HG03135 (cell line): Measurements from ENCODE around the gene AGBL4.

Experiments
- ATAC-seq: cut with Tn5 transposase; IDR thresholded peaks from one replicate; pipeline ENCODE4 v1.9.1; 2021; ENCODE audit warnings: mild to moderate bottlenecking, moderate library complexity; ENCODE audit not compliant: unreplicated experiment

The AGBL4 gene

DNA sequence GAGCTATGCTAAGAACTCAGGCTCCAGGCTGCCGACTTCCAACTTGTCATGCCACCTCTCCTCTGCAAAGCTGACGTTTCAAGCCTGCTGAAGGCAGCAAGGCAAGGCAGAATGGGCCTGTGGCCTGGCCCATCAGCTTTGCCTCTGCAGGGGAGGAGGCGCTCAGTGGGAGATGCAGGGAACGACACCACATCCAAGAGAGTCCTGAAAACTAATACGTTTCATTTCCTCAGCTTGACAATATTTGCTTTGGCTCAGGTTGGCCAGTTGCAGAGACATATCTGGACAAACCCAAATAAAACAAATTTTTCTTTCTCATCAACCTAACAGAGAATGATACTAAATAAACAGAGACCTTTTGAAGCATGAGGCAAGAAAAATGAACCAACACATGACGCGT lies 1282.4 kb downstream of the AGBL4 start:
- no peak for ATAC-seq

DNA sequence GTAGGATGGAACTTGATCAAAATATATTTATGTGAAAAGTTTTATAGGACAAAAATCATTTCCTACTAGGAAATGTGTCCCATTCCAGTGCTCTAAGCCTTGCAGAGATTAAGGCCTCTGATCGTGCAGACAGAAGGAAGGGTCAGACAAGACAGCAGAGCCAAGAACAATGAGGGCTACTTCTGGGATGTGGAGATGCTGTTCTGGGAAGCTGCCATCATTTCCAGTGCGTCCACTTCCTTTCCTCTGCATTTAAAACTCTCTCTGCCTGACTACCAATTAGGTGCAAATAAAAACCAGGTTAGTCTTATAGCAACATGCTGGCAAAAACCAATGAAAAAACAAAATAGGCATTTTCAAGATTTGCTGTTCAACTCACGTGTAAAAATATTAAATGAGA lies 1283.1 kb downstream of the AGBL4 start:
- no peak for ATAC-seq

DNA sequence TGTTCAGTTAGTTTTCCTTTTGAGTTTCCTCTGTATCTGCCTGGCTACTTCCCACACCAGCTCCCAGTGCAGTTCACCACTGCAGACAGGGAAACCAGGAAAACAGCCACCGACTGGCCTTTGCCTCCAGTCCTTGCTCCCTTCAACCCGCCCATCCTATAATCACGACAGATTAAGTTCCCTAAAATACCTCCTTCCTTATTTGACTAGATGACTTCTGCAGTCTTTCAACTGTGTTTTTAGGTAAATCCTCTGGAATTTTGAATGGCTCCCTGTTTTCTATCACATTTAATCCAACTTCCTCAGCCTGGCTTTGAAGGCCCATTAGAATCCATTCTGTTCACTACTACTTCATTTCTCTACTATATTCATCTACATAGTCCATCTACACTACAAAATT lies 1284.7 kb downstream of the AGBL4 start:
- ATAC-seq = no peak

DNA sequence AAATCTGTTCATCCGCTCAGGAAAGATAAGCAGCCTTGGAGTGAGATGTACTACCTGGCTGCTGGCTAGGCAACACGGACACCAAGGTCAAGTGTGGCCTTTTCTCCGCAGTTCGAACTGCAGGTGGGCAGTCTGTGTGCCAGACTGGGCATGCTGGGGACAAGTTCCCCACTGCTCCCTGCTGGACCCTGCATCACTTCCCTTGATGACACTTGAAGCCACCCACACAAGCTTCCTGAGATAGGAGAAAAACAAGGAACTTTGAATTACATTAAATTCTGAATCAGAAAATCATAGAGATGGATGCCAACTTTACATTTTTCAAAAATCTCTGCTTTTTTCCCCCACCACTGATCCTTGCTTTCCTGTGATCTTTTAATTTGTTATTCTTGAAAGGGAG lies 1285.4 kb downstream of the AGBL4 start:
- ATAC-seq = no peak

DNA sequence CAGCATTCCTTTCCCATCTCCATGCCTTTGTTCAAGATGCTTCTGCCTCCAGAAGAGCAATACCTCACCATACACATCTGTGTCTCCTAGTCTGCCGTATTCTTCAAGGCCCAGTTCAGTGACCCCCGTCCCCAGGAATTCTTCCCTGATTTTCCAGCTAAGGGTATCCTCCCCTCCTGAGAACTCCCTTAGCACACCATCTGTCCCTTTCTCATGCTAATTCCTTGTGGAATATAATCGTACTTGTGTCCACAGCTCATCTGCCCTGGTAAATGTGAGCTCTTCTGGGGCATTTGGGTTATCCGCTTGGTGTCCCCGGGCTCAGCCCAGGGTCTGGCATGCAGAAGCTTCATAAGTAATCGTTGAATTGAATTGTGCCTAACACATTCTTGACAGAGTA lies 1288.0 kb downstream of the AGBL4 start:
- ATAC-seq = no peak

DNA sequence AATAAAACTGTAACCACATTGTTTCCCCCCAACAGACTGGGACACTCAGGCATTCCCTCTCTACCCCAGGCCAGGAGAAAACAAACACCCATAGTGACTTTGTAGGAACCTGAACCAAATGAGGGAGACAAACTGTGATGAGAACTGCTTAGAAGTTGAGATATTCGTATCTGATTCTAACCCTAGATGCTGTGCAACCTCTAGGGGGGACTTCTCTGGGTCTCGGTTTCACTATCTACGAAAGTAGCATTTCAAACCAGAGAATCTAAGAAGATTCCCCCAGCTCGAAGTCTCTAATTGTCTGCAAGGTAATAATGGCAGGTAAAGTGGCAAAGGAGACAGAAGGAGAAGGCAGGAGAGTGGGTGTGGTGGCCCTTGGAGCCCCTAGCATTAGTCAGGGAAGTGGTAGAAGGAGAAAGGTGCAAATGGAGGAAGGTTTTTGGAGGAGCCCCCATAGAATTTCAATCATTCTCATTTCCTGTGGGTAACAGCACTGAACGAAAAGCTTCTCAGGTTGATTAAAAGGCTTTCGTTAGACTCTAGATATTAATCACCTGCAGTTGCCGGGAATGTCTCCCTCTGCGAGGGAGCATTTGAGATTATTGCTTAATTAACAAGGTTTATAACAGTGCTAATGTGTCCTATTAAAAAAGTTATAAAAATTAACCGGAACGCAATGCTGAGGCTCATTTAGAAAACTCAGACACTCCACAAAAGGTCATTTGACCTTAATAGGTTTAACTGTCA lies 1293.4 kb downstream of the AGBL4 start:
- peak; percentile 85 for ATAC-seq

DNA sequence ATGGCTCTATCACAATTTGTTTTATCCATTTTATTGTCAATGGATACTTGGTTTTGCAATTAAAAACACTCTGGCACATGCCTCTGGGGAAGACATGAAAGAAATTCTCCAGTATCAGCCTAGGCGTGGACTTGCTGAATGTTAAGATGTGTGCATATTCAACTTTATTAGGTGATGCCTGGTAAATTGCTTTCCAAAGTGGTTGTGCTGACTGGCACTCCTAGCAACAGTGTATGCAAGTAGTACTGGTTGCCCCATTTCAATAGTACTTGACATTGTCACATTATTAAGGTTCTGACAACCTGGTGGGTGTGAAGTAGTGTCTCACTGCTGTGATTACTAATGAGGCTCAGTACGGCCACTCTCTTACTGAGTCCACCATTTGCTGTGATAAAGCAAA lies 1295.2 kb downstream of the AGBL4 start:
- no peak for ATAC-seq

DNA sequence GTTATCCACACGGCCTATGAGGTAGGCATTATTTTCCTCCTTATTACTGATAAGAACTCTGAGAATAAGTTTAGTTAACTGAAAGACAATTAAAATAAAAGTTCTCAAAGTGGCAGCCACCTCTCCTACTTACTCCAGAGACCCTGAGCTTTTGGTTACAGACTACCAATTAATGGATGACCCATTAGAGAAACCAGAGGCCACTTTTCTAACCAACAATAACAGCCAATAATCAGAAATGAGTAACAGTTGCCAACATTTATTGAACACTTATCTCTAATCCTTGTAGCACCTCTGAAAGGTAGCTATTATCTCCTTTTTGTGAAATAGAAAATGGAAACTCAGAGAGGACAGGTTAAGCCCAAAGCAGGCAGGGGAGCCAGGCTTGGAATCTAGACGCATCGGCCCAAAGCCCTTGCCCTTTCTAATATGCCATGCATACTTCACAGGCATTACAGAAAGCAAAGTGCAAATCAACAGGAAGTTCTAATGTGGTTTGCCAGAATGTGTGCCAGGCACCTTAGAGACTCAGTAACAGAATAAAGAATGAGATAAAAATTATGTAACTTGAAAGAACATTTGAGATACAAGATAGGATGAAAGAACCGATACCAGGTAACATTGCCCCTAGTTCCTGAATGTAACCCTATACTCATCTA lies 1297.1 kb downstream of the AGBL4 start:
- no peak for ATAC-seq

DNA sequence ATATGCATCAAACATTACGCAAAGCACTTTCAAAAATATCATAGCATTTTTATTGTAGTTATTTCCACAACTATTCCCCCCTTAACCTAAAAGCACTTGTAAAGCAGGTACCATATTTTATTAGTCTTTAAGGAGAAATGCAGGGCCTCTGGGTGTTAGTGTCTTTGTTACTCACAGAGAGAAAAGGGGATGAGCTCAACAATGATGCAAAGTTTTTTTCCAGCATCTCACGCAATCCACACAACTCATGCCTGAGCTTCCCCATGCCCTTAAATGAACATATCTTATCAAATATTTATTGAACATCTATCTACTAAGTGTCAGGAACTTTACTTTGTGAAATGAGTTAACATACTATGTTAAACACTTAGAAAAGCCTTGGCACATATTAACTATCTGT lies 1297.6 kb downstream of the AGBL4 start:
- no peak for ATAC-seq

DNA sequence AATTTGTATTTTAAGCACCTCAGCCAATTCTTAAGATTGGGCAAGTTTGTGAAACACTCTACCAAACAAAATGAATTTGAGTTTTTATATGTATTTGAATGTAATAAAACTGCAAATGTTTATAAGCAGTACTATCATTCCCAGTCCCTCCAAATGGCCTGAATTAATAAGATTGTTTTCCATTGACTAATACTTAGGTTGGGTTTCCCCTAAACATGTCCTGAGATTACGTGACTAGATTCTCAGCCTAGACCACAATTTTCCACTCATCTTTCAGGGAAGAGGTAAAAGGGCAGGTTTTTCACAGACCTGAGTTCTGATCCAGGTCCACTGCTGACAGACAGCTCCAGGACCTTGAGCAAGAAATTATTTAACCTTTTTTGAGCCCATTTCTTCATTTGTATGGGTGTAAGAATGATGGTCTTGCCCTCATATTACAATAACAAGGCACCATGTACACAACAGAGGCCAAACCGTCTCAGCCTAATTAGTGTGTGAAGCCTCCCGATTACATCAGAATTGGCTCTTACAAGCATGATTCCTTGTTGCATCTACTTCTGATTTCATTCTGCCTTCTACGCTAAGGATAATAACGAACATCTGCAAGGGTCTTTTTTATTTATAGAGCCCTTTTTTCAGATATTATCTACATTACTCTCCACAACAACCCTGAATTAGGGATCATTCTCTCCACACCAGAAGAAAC lies 1298.3 kb downstream of the AGBL4 start:
- ATAC-seq = no peak

DNA sequence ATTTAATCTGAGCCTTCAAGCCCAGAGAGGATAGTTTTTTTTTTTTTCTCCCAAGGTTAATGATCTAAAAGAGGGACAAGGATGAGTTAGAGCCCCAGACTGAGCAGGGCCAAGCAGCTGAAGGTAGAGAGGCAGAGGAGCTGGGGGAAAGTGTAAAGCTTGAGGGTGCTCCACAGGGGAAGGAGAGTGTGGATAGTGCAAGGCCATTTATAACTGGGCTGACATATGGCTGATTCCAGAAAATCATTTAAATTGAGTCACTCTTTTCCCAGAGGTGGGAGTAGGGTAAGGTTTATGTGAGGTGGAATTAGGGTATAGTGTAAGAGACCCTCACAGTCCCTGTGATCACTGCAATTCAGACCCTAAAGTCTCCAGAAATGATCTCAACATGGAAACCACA lies 1302.8 kb downstream of the AGBL4 start:
- no peak for ATAC-seq

DNA sequence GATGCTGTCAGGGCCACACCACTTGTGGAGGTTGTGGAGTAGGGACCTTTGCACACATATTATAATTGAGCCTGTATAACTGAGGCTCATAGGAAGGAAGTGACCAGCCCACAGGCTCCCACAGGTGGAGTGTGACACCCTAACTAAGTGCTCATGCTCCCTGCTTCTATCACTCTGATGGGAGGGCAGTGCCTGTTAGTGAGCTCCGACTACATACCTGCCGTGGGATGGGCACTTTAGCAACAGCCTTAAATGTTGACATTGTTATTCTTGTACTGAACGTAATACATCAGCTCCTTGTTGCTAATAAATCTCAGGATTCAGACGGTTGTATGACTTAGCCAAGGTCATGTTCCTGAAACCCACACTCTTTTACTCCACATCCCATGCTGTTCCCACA lies 1305.0 kb downstream of the AGBL4 start:
- no peak for ATAC-seq

DNA sequence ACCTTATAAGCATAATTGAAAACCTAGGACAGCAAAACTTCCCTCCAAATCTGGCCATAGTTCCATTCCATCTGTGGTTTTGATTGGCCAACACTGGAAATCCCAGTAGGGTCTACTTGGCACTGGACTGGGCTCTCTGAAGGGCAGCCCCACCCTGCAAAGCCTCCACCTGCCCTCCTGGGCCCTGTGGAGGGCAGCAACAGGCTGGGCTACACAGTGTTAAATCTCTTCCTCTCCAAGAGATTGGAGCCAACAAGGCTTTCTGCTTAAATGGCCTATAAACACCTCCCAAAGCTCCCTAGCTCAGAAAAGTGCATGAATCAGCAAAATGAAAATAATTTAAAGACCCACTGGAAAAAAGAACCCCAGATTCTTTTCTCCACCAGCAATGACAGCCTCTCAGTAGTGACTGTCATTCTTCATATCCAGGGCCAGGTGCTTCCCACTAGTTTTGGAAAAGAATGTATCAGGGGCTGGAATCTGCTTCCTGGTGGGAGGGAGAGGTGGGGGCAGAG lies 1305.6 kb downstream of the AGBL4 start:
- no peak for ATAC-seq

DNA sequence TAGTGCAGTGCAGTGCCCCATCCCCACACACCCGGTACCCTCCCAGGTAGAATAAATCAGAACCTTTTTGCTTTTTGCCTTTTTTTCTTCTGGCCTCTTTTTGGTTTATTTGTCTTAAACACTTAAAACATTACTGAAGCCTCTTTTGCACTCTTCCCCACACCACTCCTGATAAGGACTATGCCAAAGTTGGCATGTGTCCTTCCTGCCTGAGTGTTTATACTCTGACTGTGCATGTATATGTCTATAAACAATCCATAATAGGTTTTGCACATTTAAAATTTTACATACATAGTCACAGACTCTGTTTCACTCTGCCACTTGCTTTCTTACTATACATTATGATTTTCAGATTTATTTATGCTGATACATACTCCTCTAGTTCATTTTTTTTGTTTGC lies 1306.7 kb downstream of the AGBL4 start:
- ATAC-seq = no peak

DNA sequence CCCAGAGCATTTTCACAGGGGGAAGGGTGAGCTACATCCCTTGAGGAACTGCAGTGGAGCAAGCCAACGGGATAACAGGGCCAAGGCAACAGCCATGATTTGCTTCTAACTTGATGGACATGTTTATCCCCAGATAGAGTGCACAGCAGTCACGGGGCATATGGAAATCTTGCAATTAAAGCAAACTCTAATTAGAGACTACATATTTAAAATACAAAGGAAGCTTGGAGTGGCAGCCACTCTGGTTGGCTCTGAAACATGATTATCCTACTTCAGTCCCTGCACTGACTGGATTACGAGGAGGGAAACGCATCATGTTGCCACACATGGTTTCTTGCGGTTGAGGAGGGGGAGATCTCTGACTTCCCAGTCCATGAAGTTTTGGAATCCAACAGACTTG lies 1307.8 kb downstream of the AGBL4 start:
- ATAC-seq = no peak

DNA sequence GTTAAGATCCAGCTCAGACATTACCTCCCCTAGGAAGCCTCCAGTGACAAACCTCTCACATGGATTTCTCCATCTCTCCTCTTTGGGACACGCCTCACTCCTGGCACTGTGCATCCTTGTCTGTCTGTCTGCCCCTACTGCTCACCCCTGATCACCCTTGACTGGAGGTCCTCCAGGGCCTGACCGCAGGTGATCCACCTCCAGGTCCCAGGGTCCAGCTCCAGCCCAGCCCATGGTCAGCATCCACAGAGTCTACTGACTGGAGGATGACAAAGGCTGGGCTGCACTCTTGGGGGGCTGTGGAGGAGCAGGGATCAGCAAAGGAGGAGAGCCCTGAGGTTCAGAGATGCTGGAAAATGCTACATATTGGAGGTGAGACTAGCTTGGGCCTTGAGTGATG lies 1312.8 kb downstream of the AGBL4 start:
- ATAC-seq = no peak

DNA sequence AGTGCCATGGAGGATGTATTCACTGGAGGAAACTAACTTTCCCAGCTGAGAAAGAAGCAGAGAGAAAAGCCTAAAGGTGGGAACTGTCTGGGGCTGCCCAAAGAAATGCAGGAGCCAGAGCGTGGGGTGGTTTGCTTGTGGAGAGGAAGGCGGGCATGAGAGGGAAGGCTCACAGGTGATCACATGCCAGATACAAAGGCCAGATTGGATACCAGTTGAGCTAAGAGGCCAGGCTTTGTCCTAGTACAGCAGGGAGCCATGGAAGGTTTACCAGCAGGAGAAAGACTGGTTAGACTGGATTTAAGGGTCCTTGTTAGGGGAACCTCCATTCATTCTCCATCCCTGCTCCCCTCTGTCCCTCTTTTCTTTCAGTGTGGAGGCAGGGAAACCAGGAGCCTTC lies 1313.4 kb downstream of the AGBL4 start:
- ATAC-seq = no peak

DNA sequence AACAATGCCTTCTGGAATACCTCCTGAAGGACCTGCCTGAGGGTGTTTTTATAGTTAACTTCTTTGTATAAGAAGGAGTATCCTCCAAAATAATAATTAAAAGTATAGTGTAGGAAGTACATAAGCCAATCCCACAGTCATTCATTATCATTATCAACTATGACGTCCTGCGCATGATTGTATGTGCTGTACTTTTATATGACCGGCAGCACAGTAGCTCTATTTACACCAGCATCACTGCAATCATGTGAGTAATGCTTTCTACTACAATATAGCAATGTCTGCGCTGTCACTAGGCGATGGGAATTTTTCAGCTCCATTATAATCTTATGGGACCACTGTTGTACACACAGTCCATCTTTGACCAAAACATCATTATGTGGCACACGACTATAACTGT lies 1319.0 kb downstream of the AGBL4 start:
- ATAC-seq = no peak

DNA sequence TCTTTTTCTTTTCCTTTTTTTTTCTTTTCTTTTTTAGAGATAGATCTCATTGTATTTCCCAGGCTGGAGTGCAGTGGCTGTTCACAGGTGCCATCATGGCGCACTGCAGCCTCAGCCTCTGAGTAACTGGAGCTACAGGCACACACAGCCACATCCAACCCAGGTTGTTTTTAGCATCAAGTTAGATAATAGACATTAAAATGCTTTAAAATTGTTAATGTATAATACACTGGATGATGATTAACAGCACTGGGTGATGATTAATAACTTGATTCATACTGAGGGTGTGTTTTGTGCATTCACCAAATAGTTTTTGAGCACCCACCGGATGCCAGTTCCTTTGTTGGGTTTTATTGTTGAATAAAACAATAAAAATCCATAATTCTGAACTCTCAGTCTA lies 1322.3 kb downstream of the AGBL4 start:
- ATAC-seq = no peak

DNA sequence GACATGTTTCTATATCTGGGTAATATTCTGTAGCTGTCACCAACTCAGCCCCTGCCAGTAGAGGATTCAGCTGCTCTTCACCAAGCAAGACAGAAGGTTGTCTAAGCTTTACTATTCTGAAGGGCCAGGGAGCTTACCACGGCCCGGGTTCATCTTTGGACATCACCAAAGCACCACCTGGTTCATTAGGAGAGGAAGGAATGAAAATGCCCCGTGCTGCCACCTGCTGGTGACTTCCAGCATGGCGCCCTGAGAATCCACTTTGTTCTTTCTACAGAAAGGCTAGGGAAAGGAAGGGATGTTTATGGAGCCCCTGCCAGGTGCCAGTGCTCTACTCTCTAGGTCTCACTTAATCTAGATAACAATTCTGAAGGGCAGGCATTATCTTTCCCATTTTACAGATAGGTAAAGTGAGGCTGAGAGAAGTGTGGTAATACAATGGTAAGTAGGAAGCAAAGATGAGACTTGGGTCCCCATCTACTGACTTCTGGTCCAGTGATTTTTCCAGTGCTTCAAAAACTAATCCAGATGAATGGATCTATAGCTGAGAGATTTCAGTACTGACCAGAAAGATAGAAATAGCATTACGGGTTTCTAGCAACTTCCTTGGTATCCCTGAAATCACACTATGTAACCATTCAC lies 1326.6 kb downstream of the AGBL4 start:
- ATAC-seq = no peak

DNA sequence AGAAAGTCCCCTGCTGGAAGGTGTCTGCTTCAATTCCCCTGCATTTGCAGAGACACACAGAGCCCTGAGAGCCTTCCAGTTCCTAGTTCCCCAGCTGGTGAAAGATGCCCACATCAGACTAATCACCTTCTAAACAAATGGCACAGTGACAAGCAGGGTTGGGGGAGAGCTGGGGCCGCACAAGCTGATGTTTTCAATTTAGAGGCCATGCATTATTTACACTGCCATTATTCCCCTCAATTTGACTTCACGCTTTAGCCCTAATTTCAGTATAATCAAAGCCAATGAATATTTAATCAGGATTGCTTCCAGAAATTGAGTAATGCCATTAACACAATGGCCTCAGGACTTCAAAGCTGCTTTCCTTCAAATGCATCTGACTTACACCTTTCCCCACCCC lies 1328.6 kb downstream of the AGBL4 start:
- no peak for ATAC-seq
